Activated CD8-positive, alpha-beta memory T cell treated with anti-CD3 and anti-CD28 coated beads for 24 hours (primary cell): ENCODE data around the gene POU2F1.
"Not testable (repeated sequence)": the region's sequence is repeated elsewhere in the genome, so short reads cannot be mapped to it uniquely, and the experiment has no call there.

Source experiments
- DNase-seq: peaks from one replicate; pipeline ENCODE4 v3.0.0-alpha.2; 2020

Gene POU2F1

DNA sequence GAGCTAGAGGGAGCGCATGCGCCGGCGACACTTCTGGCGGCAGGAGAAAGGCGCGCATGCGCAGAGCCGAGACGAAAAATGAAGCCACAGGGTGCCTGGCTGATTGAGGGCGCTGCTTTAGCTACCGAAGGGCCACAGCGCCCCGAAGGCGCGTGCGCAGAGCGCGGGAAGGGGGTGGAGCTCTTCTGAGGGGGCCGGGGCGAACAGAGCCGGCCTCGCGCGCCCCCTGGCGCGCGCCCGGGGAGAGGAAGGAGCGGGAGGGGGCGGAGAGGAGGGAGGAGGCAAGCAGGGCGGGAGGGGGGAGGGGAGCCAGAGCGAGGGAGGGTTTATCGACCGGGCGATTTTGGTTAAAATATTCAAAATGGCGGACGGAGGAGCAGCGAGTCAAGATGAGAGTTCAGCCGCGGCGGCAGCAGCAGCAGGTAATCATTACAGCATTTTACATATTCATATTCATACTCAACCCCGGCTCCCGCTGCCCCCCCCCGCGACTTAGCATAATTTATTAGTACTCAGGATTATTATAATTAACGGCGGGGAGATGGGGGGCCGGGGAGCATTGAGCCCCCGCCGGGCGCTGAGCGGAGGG lies at the start of gene POU2F1:
Gene POU2F1 (plus strand): TSS at position 350 of the 589 bp plus-strand sequence. CDS start 12 bp downstream, at position 362.
- DNase-seq: peak; percentile 99

DNA sequence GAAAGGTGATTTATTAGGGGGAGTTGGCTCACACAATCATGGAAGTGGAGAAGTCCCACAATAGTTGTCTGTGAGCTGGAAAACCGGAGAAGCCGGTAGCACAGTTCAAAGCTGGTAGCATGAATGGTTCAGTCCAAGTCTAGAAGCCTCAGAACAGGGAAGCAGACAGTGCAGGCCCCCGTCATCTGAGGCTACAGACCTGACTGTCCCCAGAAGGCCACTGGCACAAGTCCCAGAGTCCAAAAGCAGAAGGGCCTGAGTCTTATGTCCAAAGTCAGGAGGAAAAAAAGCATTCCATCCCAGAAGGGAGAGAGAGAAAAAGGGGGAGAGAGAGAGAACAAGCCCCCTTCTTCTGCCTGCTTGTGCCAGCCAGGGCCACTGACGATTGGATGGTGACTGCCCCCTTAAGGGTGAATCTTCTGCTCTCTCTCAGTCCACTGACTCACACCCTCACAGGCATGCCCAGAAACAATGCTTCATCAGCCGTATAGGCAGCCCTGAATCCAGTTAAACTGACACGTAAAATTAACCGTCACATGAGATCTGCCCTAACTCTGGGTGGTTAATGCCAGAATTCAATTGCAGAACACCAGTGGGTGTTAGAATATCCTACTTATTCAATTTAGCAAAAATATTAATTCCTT lies 49.3 kb upstream of the POU2F1 start:
- DNase-seq: no peak

DNA sequence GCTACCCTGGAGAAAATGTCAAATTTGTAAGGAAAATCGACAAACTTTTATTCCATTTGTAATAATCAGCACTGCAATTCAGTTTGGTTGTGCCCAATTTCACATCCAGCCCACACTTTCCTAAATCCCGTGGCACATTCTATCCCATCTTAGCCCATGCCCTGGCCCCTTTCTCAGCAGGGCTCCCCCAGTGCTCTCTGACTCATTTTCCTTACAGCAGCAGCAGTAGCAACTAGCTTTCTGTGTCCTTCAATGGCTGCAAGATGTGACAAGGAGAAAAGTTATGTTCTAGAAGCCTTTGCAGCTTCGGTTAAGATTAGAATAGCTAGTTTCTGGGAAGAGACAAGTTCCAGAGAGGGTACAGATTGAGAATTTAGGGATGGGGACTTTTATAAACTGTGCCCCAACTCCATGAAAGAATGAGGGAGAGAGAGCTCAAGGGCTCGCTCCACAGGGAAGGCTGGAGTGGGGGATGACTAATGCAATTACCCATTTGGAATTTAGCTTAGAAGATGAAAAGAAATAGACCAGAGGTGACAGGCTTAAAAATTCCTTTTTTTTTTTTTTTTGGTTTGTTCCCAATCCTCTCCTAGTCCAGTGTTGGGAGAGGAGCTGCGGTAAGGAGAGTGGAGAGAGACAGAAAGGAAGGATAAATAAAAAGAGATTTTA lies 47.0 kb upstream of the POU2F1 start:
- no peak for DNase-seq

DNA sequence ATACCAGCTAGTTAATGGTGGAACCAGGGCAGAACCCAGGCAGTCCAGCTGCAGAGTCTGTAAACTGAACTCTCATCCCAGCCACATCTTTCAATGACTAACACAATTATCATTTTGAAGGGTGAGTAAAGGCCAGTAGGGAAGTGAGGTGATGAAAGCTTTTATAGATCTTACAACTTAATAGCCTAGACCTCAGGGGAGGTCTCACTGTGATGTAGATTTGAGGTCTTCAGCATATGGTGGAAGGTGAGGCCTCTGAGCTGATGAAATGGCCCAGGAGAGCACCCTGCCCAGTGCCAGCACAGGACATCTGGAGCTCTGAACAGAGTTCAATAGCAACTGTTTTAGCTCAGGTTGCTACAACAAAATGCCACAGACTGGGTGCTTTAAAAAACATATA lies 44.8 kb upstream of the POU2F1 start:
- no peak for DNase-seq

DNA sequence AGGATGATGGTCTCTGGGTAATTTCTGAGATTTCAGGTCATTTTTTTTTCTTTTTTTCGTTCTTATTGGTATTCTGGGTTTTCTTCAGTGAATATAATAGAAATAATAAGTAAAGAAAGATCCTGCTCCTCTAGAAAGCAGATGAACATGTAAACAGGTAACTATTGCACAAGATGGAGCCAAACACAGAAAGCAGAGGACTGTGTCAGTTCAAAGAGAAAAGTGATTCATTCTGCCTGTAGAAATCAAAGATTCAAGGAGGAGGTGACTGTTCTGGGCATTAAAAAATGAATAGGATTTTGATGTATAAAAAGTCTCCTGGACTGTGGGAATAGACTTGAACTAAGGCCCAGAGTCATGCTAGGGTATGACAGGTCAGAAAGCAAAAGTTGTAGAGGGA lies 41.9 kb upstream of the POU2F1 start:
- no peak for DNase-seq

DNA sequence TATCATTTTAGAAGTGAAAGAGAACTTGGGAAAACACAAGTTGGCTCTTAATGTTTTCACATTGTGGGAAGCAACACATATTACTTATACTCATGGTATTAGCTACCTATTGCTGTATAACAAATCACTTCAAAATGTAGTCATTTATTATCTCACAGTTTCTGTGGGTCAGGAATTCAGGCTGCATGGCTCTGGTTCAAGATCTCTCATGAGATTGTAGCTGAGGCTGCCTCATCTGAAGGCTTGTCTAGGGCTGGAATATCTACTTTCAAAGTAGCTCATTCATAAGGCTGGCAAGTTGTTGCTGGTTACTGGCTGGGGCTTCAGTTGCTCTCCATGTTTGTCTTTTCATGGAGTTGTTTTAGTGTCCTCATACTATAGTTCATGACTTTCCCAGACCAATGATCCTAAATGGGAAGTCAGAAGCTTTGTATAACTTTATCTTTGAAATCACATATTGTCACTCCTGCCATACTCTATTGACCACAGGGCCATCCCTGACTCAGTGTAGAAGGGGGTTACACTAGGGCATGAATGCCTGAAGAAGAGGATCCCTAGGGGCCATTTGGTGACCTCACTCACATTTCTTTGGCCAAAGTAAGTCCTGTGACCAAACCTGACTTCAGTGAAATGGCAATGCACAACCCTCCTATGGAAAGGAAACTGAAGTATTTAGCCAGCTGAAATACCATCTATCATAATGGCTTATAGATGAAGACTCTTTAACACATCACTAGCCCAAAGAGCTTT lies 37.9 kb upstream of the POU2F1 start:
- no peak for DNase-seq

DNA sequence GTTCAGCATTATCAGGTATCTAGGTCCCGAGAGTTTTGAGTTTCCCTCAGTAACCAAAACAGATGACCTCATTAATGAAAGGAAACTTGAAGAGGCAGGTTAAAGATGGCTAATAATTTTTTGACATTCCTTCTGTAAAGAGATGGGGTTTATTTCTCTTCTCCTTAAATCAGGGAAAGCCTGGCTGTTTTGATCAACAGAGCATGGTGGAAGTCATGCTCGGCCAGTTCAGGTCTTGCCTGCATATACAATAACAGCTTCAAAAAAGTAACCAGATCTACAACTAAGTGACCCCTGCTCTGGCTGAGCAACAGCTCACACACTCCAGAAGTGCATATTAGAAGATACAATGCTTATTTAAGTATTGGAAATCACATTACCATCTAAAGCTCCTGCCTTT lies 36.6 kb upstream of the POU2F1 start:
- no peak for DNase-seq

DNA sequence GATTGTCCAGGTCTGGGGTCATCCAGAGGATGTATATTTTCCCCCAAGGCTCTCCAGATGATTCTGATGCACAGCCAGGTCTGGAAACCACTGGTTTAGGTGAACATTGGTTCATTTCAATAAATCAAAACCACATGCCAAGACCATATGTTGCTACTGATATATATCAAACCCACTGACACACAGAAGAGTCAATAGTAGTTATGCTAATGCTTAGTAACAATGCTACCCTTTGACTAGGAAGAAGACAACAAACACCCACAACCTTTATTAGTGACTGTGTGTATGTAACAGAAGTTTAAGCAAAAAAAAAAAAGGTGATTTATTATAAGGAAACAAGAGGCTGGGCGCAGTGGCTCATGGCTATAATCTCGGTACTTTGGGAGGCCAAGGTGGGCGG lies 35.6 kb upstream of the POU2F1 start:
- DNase-seq: no peak

DNA sequence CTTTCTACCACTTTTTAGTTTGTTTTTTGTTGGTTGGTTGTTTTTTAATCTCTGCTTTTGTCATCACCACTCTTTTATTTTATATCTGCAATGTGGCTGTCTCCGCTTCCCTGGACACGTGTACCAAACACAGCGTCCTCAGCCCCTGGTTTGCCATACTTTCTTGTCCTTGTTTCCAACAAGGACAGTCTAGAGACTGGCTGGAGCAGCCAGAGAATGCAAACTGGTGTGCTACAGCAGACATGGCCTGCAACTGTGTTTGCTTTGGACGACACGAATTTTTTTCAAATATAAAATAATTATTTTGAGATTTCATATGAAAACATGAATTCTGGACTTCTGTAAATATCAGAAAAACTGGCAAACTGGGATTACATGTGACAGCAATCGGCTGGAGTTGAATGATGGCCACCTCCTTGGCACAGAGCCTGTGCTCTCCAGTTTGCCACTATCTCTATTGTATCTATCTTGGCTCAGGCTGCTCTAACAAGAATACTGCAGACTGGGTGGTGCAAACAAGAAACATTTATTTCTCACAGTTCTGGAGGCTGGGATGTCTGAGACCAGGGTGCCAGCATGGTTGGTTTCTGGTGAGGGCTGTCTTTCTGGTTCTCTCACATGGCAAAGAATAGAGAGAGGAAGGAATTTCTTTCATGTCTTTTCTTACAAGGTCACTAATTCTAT lies 34.6 kb upstream of the POU2F1 start:
- DNase-seq: no peak

DNA sequence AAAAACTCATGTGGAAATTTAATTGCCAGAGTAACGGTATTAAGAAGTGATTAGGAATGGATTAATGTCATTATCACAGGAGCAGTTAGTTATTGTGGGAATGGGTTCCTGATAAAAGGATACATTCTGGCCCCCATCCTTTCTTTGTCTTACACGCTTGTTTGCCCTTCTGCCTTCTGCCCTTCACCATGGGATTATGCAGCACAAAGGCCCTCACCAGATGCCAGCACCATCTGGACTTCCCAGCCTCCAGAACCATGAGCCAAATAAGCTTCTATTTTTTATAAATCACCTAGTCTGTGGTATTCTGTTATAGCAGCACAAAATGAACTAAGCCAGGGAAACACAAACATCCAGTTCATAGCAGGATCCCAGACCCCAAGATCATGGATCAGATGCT lies 33.9 kb upstream of the POU2F1 start:
- no peak for DNase-seq

DNA sequence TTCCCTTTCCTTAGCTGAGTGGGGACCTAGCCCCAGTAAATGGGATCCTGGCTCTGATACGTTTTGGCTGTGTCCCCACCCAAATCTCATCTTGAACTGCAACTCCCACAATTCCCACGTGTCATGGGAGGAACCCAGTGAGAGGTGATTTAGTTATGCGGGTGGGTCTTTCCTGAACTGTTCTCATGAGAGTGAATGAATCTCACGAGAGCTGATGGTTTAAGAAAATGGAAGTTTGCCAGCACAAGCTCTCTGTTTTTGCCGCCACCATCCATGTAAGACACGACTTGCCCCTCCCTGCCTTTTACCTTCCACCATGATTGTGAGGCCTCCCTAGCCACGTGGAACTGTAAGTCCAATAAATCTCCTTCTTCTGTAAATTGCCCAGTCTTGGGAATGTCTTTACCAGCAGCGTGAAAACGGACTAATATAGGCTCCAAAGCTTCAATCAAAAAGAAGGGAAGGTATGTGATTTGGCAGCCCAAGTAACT lies 29.9 kb upstream of the POU2F1 start:
- no peak for DNase-seq

DNA sequence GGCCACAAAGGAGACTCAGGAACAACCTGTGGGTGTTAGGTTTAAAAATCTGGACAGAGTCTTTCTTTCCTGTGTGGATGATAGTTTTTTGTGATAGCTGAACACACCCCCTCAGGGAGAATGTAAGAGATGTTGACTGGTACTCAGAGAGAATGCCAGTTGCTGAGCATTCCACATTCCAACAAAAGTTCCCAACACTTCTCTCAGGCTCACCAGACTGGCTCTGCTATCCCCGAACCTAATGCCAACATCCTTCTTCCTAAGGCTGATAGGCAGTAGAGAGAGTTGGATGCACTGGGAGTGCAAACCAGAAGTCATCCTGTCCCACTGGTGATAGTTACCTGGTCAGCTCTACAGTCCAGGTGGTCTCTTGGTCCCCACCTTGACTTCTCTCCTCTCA lies 28.7 kb upstream of the POU2F1 start:
- no peak for DNase-seq

DNA sequence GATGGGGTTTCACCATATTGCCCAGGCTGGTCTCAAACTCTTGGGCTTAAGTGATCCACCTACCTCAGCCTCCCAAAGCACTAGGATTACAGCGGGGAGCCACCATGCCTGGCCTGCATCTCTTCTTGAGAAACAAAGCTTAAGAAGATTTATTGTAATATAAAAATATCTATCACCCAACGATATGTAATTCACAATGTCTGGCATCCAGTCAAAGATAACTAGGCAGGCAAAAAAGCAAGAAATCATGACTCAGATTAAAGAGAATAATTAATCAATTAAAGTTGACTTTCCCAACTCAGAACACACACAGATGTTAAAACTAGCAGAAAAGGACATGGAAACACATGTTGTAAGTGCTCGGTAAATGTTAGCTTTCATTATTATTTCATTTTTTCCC lies 26.5 kb upstream of the POU2F1 start:
- no peak for DNase-seq

DNA sequence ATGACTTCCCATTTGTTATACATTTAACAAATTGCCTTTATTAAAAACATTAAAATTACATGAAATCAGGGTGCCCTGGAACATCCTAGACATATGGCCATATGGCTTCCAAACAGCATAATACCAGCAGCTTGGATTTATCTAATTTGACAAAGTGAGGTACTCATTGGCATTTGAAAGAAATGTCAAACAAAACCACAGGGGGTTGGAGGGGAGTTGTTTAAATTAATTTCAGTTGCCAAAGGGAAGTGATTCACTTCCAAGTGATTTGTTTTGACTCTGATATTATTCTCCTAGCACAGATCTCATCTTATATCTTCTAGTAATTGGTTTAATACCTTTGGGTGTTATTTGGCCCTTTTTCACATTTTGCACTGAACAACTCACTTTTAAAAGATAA lies 24.5 kb upstream of the POU2F1 start:
- no peak for DNase-seq

DNA sequence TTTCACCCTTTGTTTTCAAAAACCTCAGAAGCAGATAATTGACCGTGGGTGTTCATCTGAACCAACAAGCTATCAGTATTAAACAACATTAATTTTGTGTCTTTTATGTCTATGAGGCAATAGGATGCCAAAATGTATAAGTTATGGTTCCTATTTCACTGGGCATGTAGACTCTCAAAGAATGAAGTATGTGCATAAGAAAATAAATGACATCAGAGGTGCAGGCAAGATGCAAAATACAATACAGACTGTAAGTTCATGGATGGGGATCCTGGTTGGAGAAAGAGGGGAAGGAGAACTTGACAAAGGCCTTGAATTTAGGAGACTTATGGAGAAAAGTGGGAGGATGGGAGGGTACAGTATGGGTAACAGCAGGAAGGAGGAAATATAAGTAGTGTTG lies 23.4 kb upstream of the POU2F1 start:
- no peak for DNase-seq

DNA sequence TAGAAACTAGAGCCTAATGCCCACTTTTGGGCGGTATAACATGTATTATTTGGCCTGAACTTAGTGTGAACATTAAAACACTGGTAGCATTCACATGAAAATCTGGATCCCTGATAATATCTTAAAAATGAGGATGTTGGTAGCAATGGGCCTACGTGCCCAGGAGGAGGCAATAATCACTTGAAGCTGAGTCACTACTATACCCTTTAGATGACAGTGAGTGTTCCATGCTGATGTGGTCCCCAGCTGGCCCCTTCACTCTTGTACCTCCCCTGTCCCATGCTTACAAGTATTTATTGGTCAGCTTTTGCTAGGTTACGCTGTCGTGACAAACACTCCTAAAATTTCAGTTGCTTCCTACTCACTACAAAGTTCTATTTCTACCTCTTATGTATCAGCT lies 23.0 kb upstream of the POU2F1 start:
- DNase-seq: no peak

DNA sequence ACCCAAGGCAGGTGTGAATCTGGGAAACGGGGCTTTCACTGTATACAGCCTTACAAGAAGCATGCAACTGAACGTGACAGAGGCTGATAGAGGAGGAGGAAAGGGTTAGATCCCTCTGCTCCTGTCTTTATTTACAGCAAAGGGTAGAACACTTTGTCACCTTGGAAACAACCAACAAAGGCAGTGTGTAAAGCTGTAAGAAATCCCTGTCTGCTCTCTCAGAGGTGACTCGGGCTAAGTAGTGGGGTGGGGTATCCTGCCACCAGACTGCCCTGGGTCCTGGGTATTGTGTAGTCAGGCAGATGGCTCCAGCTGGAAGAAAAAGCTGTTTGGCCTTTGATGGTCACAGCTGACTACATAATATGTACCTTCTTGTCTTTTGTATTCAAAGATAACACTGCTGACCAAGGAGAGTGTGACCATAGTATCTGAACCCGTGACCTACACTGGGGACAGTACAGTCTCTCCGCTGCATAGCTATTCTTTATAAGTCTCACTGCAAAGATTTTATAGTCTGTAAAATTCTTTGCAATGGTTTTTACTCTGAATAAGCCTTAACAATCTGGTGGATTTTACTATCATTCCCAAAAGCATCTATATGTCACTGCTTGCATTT lies 22.1 kb upstream of the POU2F1 start:
- no peak for DNase-seq

DNA sequence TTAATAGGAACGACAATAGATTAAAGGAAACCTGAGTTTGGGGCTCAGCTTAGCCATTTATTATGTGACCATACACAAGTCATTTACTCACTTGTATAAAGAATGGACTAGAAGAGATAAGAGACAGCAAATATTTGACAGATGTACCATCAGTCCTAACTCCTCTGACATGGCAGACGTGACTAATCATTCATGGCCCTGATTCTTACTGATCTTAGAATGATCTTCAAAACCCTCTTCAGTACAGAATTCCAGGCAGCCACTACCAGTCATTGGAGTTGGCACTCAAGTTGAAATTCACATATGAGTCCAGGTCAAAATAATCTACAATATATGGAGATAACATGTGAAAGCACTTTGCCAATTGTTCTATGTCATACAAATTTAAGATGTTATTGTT lies 21.0 kb upstream of the POU2F1 start:
- DNase-seq: no peak

DNA sequence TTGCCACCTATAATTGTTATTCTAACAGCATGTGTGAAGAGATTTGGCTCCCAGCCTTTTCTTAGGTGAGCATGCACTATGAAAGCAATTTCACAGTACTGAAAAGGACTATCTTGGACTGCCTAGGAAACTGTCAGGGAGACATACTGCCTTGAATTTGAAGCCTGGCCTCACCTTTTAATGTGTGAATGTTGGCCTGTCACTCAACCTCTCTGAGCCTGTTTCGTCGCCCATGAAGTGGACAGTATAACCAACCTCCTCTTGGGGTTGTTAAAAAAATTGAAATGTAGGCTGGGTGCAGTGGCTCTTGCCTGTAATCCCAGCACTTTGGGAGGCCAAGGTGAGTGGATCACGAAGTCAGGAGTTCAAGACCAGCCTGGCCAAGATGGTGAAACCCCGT lies 20.4 kb upstream of the POU2F1 start:
- DNase-seq: no peak

DNA sequence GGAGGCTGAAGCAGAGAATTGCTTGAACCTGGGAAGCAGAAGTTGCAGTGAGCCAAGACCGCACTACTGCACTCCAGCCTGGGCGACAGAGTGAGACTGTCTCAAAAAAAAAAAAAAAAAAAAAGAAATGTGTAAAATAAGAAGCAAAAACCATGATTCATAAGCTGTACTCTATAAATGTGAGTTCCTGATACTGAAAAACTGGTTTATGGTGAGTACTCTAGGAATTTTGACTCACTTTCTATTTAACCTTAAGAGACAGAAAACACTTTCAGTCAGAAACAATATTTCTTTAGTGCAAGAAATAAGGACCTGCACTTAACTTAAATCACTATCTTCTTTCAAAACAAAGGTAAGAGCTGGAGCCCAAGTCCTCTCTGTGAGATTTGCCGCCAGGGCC lies 19.9 kb upstream of the POU2F1 start:
- no peak for DNase-seq

DNA sequence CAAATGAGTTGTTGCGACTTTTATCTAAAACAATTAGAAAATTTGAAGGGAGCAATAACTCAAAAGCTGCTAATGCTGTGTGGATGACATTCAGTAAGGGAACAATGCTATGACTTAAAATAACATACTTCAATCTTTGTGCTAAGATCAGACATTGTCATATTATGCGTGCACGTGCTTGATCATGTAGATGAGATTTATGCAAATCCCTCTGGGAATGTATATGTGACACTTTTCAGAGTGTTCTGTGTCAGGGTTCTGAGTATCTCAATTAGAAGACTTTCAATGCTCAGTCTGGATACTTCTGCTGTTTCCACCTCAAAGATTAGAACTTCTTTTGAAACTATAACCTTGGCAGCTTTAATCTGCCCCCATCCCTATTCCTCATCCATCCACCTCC lies 18.6 kb upstream of the POU2F1 start:
- no peak for DNase-seq

DNA sequence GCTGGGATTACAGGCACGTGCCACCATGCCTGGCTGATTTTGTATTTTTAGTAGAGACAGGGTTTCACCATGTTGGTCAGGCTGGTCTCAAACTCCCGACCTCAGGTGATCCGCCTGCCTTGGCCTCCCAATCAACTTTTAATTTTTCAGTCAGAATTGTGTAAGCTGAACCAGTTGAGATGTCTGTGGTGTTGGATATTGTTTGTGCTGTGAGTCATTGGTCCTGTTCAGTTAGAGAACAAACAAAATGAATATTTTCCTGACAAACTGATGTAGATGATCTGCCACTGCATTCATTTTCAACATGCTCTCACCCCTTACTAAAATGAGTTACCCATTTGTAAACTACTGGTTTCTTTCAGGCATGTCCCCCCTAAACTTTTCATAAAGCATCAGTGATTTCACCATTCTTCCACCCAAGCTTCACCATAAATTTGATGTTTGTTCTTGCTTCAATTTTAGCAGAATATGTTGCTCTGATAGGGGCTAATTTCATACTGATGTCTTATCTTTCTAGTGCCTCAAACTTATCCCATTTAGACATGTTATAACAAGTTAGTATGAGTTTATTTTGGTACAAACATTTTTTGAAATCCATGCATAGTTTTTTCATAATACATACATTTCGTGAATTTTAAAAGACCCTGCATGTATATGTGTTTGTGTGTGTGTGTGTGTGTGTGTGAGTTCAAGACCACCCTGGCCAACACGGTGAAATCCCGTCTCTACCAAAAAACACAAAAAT lies 15.2 kb upstream of the POU2F1 start:
- not testable (repeated sequence) for DNase-seq
